GM23338 (cell line): ENCODE results near the gene DTNBP1. TPM values are rescaled to one million over a fixed set of nuclear protein-coding genes. Genes with fewer than 3 reads are reported as not detected.

ENCODE experiments used
- ATAC-seq: fragments of 200-7000 bp; cut with Tn5 transposase; 3 replicates; pipeline ENCODE4 v1.9.1; 2020
- DNase-seq: peaks from one replicate; pipeline ENCODE4 v3.0.0-alpha.2; 2015; ENCODE audit warnings: low spot score
- H2AFZ ChIP-seq: fragments of 200-600 bp; sonication (generic); 2 replicates; pipeline ENCODE4 v1.8.0; 2016; ENCODE audit warnings: antibody characterized with exemption, mild to moderate bottlenecking, moderate library complexity
- H3F3A ChIP-seq: fragments of 200-600 bp; sonication (generic); replicated peaks from 2 replicates; pipeline ENCODE4 v1.8.0; 2017; ENCODE audit warnings: antibody characterized with exemption, mixed run types, low read depth
- H3K27ac ChIP-seq: fragments of 200-600 bp; sonication (generic); 2 replicates; pipeline ENCODE4 v1.6.1; 2016; ENCODE audit warnings: low read depth
- H3K27me3 ChIP-seq: fragments of 200-600 bp; sonication (generic); 2 replicates; pipeline ENCODE4 v1.8.0; 2016; ENCODE audit warnings: mild to moderate bottlenecking, mixed run types, moderate library complexity; ENCODE audit not compliant: insufficient read depth
- H3K36me3 ChIP-seq: fragments of 200-600 bp; sonication (generic); 2 replicates; pipeline ENCODE4 v1.8.0; 2016; ENCODE audit warnings: mild to moderate bottlenecking; ENCODE audit not compliant: insufficient read depth
- H3K4me1 ChIP-seq: fragments of 200-600 bp; sonication (generic); 2 replicates; pipeline ENCODE4 v1.8.0; 2016; ENCODE audit warnings: mild to moderate bottlenecking, moderate library complexity; ENCODE audit not compliant: insufficient read depth
- H3K4me2 ChIP-seq: fragments of 200-600 bp; sonication (generic); 2 replicates; pipeline ENCODE4 v1.7.1; 2017; ENCODE audit warnings: mixed run types
- H3K4me3 ChIP-seq: fragments of 200-600 bp; sonication (generic); 2 replicates; pipeline ENCODE4 v1.6.1; 2016; ENCODE audit warnings: mixed run types
- H3K79me2 ChIP-seq: fragments of 200-600 bp; sonication (generic); replicated peaks from 2 replicates; pipeline ENCODE4 v1.8.0; 2017; ENCODE audit warnings: mild to moderate bottlenecking; ENCODE audit not compliant: insufficient read depth
- H3K9me2 ChIP-seq: fragments of 200-600 bp; sonication (generic); 2 replicates; pipeline ENCODE4 v1.8.0; 2017; ENCODE audit not compliant: insufficient read depth
- H4K20me1 ChIP-seq: fragments of 200-600 bp; sonication (generic); replicated peaks from 2 replicates; pipeline ENCODE4 v1.8.0; 2017; ENCODE audit warnings: mild to moderate bottlenecking; ENCODE audit not compliant: insufficient read depth
- H3K27ac Mint-ChIP-seq: 2 replicates; pipeline ENCODE4 v1.8.0; 2020; ENCODE audit warnings: inconsistent platforms, mild to moderate bottlenecking, moderate library complexity, mixed read lengths
- H3K27me3 Mint-ChIP-seq: 3 replicates; pipeline ENCODE4 v1.8.0; 2022; ENCODE audit warnings: low read depth, mild to moderate bottlenecking, moderate library complexity, mixed read lengths, inconsistent platforms; ENCODE audit not compliant: insufficient read depth, poor library complexity
- H3K36me3 Mint-ChIP-seq: 3 replicates; pipeline ENCODE4 v1.8.0; 2021; ENCODE audit warnings: low read depth, mild to moderate bottlenecking, inconsistent platforms, moderate library complexity, mixed read lengths
- H3K4me1 Mint-ChIP-seq: 3 replicates; pipeline ENCODE4 v1.8.0; 2020; ENCODE audit warnings: mild to moderate bottlenecking, inconsistent platforms, mixed read lengths
- H3K4me3 Mint-ChIP-seq: 3 replicates; pipeline ENCODE4 v1.8.0; 2021; ENCODE audit warnings: moderate library complexity, mild to moderate bottlenecking, inconsistent platforms, mixed read lengths
- H3K9me3 Mint-ChIP-seq: 3 replicates; pipeline ENCODE4 v1.8.0; 2020; ENCODE audit warnings: moderate library complexity, mild to moderate bottlenecking, inconsistent platforms, mixed read lengths
- CREB1 ChIP-seq: fragments of 250-450 bp; sonication (Bioruptor Pico); IDR thresholded peaks from 2 replicates; pipeline ENCODE4 v1.5.0; 2020; ENCODE audit warnings: low read depth, mild to moderate bottlenecking, moderate library complexity
- ETS1 ChIP-seq: IDR thresholded peaks from 2 replicates; pipeline ENCODE4 v1.6.1; 2016; ENCODE audit warnings: antibody characterized with exemption
- EZH2 ChIP-seq: fragments of 200-600 bp; sonication (generic); IDR thresholded peaks from one replicate; pipeline ENCODE4 v1.8.0; 2017; ENCODE audit warnings: antibody characterized with exemption, mild to moderate bottlenecking, low read depth; ENCODE audit not compliant: unreplicated experiment
- EZH2phosphoT487 ChIP-seq: fragments of 200-600 bp; sonication (generic); IDR thresholded peaks from one replicate; pipeline ENCODE4 v1.8.1; 2018; ENCODE audit warnings: antibody characterized with exemption; ENCODE audit not compliant: unreplicated experiment
- JUNB ChIP-seq: IDR thresholded peaks from one replicate; pipeline ENCODE4 v1.6.1; 2016; ENCODE audit warnings: antibody characterized with exemption; ENCODE audit not compliant: unreplicated experiment
- NANOG ChIP-seq: IDR thresholded peaks from 2 replicates; pipeline ENCODE4 v1.6.1; 2016; ENCODE audit warnings: antibody characterized with exemption, borderline replicate concordance
- STAT1 ChIP-seq: IDR thresholded peaks from one replicate; pipeline ENCODE4 v1.6.1; 2016; ENCODE audit warnings: antibody characterized with exemption; ENCODE audit not compliant: unreplicated experiment
- ZNF331 ChIP-seq: fragments of 250-450 bp; sonication (Bioruptor Pico); IDR thresholded peaks from 2 replicates; pipeline ENCODE4 v1.5.0; 2020; ENCODE audit warnings: low read depth, mild to moderate bottlenecking, moderate library complexity
- polyA plus RNA-seq: library from polyadenylated mRNA; unstranded; fragments of >200 nt; fragmentation: Nextera tagmentation; extraction: Ambion mirVana; gene quantifications from 2 replicates; pipeline ENCODE4 v1.2.1, GENCODE V29; 2016
- total RNA-seq: library from RNA; depleted of rRNA; stranded (reverse); fragments of >200 nt; shearing (Covaris generic); gene quantifications from 2 replicates; pipeline ENCODE4 v1.2.3, GENCODE V29; 2014
- TF ChIP-seq, protein P1 (sequence below), 2 experiments: fragments of 200-600 bp in 1 of 2; sonication (generic) in 1 of 2; conservative IDR thresholded peaks; 2 replicates each; pipeline versions ENCODE4 v1.5.1 to v1.6.1; 2016 to 2017; ENCODE audit warnings: antibody characterized with exemption in 2 of 2, low read depth in 2 of 2, mild to moderate bottlenecking in 2 of 2, moderate library complexity in 1 of 2
- TF ChIP-seq, protein P2 (sequence below): fragments of 250-450 bp; sonication (Bioruptor Pico); IDR thresholded peaks from 2 replicates; pipeline ENCODE4 v1.5.0; 2020; ENCODE audit warnings: mild to moderate bottlenecking, moderate library complexity

DTNBP1 gene
- total and polyA plus RNA-seq, 2 experiments from 2014 or later, result 12.1 to 20.1 TPM

- no peak overlapping the region for H3K27ac Mint-ChIP-seq
- H3K4me2 ChIP-seq, result peak overlapping the region; percentile 41; the same call in 1 of the 2 replicates
- H3K36me3 ChIP-seq, result no peaks in the 10 kb centered on the region
- TF ChIP-seq, protein P1, sequence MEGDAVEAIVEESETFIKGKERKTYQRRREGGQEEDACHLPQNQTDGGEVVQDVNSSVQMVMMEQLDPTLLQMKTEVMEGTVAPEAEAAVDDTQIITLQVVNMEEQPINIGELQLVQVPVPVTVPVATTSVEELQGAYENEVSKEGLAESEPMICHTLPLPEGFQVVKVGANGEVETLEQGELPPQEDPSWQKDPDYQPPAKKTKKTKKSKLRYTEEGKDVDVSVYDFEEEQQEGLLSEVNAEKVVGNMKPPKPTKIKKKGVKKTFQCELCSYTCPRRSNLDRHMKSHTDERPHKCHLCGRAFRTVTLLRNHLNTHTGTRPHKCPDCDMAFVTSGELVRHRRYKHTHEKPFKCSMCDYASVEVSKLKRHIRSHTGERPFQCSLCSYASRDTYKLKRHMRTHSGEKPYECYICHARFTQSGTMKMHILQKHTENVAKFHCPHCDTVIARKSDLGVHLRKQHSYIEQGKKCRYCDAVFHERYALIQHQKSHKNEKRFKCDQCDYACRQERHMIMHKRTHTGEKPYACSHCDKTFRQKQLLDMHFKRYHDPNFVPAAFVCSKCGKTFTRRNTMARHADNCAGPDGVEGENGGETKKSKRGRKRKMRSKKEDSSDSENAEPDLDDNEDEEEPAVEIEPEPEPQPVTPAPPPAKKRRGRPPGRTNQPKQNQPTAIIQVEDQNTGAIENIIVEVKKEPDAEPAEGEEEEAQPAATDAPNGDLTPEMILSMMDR (conservative IDR thresholded peaks at IDR 0.05; ENCODE audit: low read depth in 2 of 2), result no peak
- peak overlapping the region; percentile 87; the same call in 1 of the 2 replicates for H2AFZ ChIP-seq
- peaks cover 14% of the 10 kb centered on the region for H3K4me1 Mint-ChIP-seq
- H3K27ac ChIP-seq, result no peak overlapping the region
- H4K20me1 ChIP-seq, result 0 out of 2 replicates have a peak, but pooled peaks cover 4% of the 10 kb centered on the region
- no peaks in the 10 kb centered on the region for H3K27me3 ChIP-seq
- no peaks in the 10 kb centered on the region for H3K9me2 ChIP-seq
- DNase-seq (peak; percentile 57), ATAC-seq (peak; percentile 98)
- H3K4me1 ChIP-seq, result peaks cover 12% of the 10 kb centered on the region
- no peaks in the 10 kb centered on the region for H3F3A ChIP-seq
- no peaks in the 10 kb centered on the region for H3K36me3 Mint-ChIP-seq
- H3K4me3 ChIP-seq, result no peak overlapping the region
- no peaks in the 10 kb centered on the region for H3K9me3 Mint-ChIP-seq
- H3K27me3 Mint-ChIP-seq, result peaks cover 1% of the 10 kb centered on the region
- H3K79me2 ChIP-seq, result no peaks in the 10 kb centered on the region
- no peak overlapping the region for H3K4me3 Mint-ChIP-seq
Measured at GRCh38 chr6:15674690-15675386, 12.0 kb upstream of the DTNBP1 start.

DNA sequence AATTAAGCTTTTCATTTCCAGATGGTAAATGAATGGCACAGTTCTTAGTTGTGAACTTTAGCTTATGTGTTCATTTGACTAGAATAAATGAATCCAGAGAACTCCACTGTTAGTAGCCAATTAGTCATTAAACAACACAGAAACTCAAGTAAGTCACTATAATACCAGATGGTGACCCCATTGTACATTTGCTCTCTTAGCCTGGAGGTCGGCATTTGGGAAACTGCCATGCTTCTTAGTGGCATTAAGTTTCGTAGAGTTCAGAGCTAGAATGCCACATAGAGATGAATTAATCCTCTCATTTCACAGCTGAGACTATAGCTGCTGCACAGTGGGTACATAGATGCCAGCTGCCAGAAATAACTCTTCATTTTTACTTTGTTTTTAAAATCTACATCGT, 10.8 kb upstream of the DTNBP1 start:
- no peaks in the 10 kb centered on the region for H3K36me3 Mint-ChIP-seq
- no peaks in the 10 kb centered on the region for H3K36me3 ChIP-seq
- H3K4me2 ChIP-seq, result no peak overlapping the region
- no peaks in the 10 kb centered on the region for H3K27me3 ChIP-seq
- no peak for DNase-seq
- 0 out of 2 replicates have a peak, but pooled peaks cover 4% of the 10 kb centered on the region for H4K20me1 ChIP-seq
- H2AFZ ChIP-seq, result no peak overlapping the region
- H3F3A ChIP-seq, result no peaks in the 10 kb centered on the region
- no peak overlapping the region for H3K4me3 Mint-ChIP-seq
- H3K4me3 ChIP-seq, result no peak overlapping the region
- no peak for ATAC-seq
- H3K79me2 ChIP-seq, result no peaks in the 10 kb centered on the region
- peaks cover 1% of the 10 kb centered on the region for H3K27me3 Mint-ChIP-seq
- H3K9me2 ChIP-seq, result no peaks in the 10 kb centered on the region
- H3K27ac Mint-ChIP-seq, result no peak overlapping the region
- H3K27ac ChIP-seq, result no peak overlapping the region
- peaks cover 17% of the 10 kb centered on the region for H3K4me1 Mint-ChIP-seq
- peaks cover 12% of the 10 kb centered on the region for H3K4me1 ChIP-seq
- H3K9me3 Mint-ChIP-seq, result no peaks in the 10 kb centered on the region
- TF ChIP-seq, protein P2, sequence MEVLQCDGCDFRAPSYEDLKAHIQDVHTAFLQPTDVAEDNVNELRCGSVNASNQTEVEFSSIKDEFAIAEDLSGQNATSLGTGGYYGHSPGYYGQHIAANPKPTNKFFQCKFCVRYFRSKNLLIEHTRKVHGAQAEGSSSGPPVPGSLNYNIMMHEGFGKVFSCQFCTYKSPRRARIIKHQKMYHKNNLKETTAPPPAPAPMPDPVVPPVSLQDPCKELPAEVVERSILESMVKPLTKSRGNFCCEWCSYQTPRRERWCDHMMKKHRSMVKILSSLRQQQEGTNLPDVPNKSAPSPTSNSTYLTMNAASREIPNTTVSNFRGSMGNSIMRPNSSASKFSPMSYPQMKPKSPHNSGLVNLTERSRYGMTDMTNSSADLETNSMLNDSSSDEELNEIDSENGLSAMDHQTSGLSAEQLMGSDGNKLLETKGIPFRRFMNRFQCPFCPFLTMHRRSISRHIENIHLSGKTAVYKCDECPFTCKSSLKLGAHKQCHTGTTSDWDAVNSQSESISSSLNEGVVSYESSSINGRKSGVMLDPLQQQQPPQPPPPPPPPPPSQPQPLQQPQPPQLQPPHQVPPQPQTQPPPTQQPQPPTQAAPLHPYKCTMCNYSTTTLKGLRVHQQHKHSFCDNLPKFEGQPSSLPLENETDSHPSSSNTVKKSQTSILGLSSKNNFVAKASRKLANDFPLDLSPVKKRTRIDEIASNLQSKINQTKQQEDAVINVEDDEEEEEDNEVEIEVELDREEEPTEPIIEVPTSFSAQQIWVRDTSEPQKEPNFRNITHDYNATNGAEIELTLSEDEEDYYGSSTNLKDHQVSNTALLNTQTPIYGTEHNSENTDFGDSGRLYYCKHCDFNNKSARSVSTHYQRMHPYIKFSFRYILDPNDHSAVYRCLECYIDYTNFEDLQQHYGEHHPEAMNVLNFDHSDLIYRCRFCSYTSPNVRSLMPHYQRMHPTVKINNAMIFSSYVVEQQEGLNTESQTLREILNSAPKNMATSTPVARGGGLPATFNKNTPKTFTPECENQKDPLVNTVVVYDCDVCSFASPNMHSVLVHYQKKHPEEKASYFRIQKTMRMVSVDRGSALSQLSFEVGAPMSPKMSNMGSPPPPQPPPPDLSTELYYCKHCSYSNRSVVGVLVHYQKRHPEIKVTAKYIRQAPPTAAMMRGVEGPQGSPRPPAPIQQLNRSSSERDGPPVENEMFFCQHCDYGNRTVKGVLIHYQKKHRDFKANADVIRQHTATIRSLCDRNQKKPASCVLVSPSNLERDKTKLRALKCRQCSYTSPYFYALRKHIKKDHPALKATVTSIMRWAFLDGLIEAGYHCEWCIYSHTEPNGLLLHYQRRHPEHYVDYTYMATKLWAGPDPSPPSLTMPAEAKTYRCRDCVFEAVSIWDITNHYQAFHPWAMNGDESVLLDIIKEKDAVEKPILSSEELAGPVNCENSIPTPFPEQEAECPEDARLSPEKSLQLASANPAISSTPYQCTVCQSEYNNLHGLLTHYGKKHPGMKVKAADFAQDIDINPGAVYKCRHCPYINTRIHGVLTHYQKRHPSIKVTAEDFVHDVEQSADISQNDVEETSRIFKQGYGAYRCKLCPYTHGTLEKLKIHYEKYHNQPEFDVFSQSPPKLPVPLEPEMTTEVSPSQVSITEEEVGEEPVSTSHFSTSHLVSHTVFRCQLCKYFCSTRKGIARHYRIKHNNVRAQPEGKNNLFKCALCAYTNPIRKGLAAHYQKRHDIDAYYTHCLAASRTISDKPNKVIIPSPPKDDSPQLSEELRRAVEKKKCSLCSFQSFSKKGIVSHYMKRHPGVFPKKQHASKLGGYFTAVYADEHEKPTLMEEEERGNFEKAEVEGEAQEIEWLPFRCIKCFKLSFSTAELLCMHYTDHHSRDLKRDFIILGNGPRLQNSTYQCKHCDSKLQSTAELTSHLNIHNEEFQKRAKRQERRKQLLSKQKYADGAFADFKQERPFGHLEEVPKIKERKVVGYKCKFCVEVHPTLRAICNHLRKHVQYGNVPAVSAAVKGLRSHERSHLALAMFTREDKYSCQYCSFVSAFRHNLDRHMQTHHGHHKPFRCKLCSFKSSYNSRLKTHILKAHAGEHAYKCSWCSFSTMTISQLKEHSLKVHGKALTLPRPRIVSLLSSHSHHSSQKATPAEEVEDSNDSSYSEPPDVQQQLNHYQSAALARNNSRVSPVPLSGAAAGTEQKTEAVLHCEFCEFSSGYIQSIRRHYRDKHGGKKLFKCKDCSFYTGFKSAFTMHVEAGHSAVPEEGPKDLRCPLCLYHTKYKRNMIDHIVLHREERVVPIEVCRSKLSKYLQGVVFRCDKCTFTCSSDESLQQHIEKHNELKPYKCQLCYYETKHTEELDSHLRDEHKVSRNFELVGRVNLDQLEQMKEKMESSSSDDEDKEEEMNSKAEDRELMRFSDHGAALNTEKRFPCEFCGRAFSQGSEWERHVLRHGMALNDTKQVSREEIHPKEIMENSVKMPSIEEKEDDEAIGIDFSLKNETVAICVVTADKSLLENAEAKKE, result no peak
- TF ChIP-seq STAT1 (no peak), CREB1 (CRISPR knock-in tag) (no peak), EZH2 (no peak), NANOG (no peak), EZH2phosphoT487 (no peak), ZNF331 (CRISPR knock-in tag) (no peak), ETS1 (no peak), JUNB (no peak)
